B cell (primary cell): ENCODE data around the gene FBLN2. TPM values are rescaled to one million over a fixed set of nuclear protein-coding genes. Genes with fewer than 3 reads are reported as not detected.

ENCODE experiments used
- ATAC-seq: fragments of 200-7000 bp; cut with Tn5 transposase; one replicate; pipeline ENCODE4 v1.10.0; 2021; ENCODE audit warnings: low read depth, mild to moderate bottlenecking, moderate number of reproducible peaks, moderate library complexity
- CTCF ChIA-PET: fragments of 350-600 bp; sonication (Branson Sonifier 250); formaldehyde crosslinking; loops from one replicate; lab custom pipeline; 2021; ENCODE audit warnings: antibody characterized with exemption, inconsistent platforms; lab: Charles Lee
- POLR2A ChIA-PET: fragments of 350-600 bp; sonication (Branson Sonifier 250); formaldehyde crosslinking; loops from one replicate; lab custom pipeline; 2021; ENCODE audit warnings: antibody characterized with exemption; lab: Charles Lee
- DNase-seq: peaks from one replicate; pipeline ENCODE4 v3.0.0; 2013
- H2AFZ ChIP-seq: 2 replicates; pipeline ENCODE4 v1.6.1; 2012; ENCODE audit warnings: mild to moderate bottlenecking, low read depth, low read length; ENCODE audit not compliant: insufficient read depth, poor library complexity, severe bottlenecking
- H3K27ac ChIP-seq, 2 donors: 1 replicate in 1 of 2; 2 replicates in 1 of 2; pipeline ENCODE4 v1.5.1; 2012 to 2013; ENCODE audit warnings: low read length in 2 of 2, mild to moderate bottlenecking in 2 of 2, moderate library complexity in 1 of 2
- H3K27me3 ChIP-seq, 4 experiments: fragments of 200-600 bp in 1 of 4; sonication (generic) in 1 of 4; replicated peaks in 1 of 4; 1 replicate in 2 of 4; 2 replicates in 2 of 4; pipeline versions ENCODE4 v1.6.1 to v1.7.0; 2013 to 2016; ENCODE audit warnings: low read length in 3 of 4, mild to moderate bottlenecking in 2 of 4, mixed read lengths in 1 of 4, moderate library complexity in 1 of 4; ENCODE audit not compliant: insufficient read depth in 4 of 4, control insufficient read depth in 3 of 4; ENCODE audit errors: control extremely low read depth in 1 of 4
- H3K36me3 ChIP-seq, 2 experiments: replicated peaks in 1 of 2; 1 replicate in 1 of 2; 2 replicates in 1 of 2; pipeline versions ENCODE4 v1.6.1 to v1.7.1; 2013; ENCODE audit warnings: low read length in 1 of 2; ENCODE audit not compliant: insufficient read depth in 2 of 2, control insufficient read depth in 1 of 2; ENCODE audit errors: control extremely low read depth in 1 of 2, extremely low read depth in 1 of 2
- H3K4me1 ChIP-seq, 2 donors: fragments of 200-600 bp in 1 of 2; sonication (generic) in 1 of 2; 1 replicate in 1 of 2; 2 replicates in 1 of 2; pipeline versions ENCODE4 v1.5.1 to v1.6.1; 2013 to 2017; ENCODE audit warnings: low read length in 2 of 2; ENCODE audit not compliant: control insufficient read depth in 2 of 2, insufficient read depth in 2 of 2
- H3K4me2 ChIP-seq: replicated peaks from 2 replicates; pipeline ENCODE3; 2012; ENCODE audit warnings: mild to moderate bottlenecking, low read depth, low read length; ENCODE audit not compliant: poor library complexity, severe bottlenecking
- H3K4me3 ChIP-seq, 5 experiments: fragments of 200-600 bp in 1 of 5; sonication (generic) in 1 of 5; 1 replicate in 3 of 5; 2 replicates in 2 of 5; pipeline versions ENCODE4 v1.5.1 to v1.7.0; 2011 to 2016; ENCODE audit warnings: low read length in 4 of 5, mild to moderate bottlenecking in 4 of 5, low read depth in 2 of 5, control low read depth in 1 of 5, moderate library complexity in 1 of 5; ENCODE audit not compliant: insufficient read depth in 1 of 5; ENCODE audit errors: control extremely low read depth in 1 of 5, extremely low read depth in 1 of 5
- H3K79me2 ChIP-seq: fragments of 200-600 bp; sonication (generic); one replicate; pipeline ENCODE4 v1.6.0; 2016; ENCODE audit warnings: low read length; ENCODE audit not compliant: control insufficient read depth, insufficient read depth
- H3K9ac ChIP-seq: fragments of 200-600 bp; sonication (generic); 2 replicates; pipeline ENCODE4 v1.6.1; 2017; ENCODE audit warnings: mild to moderate bottlenecking, low read length, moderate library complexity
- H3K9me3 ChIP-seq, 3 donors: one replicate each; pipeline versions ENCODE4 v1.6.1 to v1.7.1; 2013; ENCODE audit warnings: low read length in 2 of 3; ENCODE audit not compliant: control insufficient read depth in 2 of 3, insufficient read depth in 1 of 3; ENCODE audit errors: control extremely low read depth in 1 of 3
- H4K20me1 ChIP-seq: 2 replicates; pipeline ENCODE4 v1.6.0; 2012; ENCODE audit warnings: mild to moderate bottlenecking, low read length; ENCODE audit not compliant: insufficient read depth, control insufficient read depth, poor library complexity, severe bottlenecking
- H3K27ac Mint-ChIP-seq: one replicate; pipeline ENCODE4 v1.8.0; 2021; ENCODE audit warnings: mixed read lengths
- H3K27me3 Mint-ChIP-seq: one replicate; pipeline ENCODE4 v1.8.0; 2021; ENCODE audit warnings: mixed read lengths
- H3K4me1 Mint-ChIP-seq: one replicate; pipeline ENCODE4 v1.8.0; 2021; ENCODE audit warnings: mixed read lengths
- H3K4me3 Mint-ChIP-seq: one replicate; pipeline ENCODE4 v1.8.0; 2021; ENCODE audit warnings: mixed read lengths
- H3K9me3 Mint-ChIP-seq: one replicate; pipeline ENCODE4 v1.8.0; 2022; ENCODE audit warnings: mixed read lengths; ENCODE audit not compliant: insufficient read depth
- CTCF ChIP-seq: fragments of 200-600 bp; IDR thresholded peaks from one replicate; pipeline ENCODE4 v1.8.0; 2022; ENCODE audit warnings: antibody characterized with exemption, mild to moderate bottlenecking
- WGBS: methylation state at CpG from one replicate; pipeline ENCODE4 v1.1.5; 2013; ENCODE audit warnings: missing lambda C conversion rate; ENCODE audit not compliant: insufficient coverage; 5-methylcytosine and 5-hydroxymethylcytosine counted together
- intact Hi-C: fragments of 100-400 bp; cut with micrococcal nuclease; formaldehyde crosslinking; loops from one replicate; pipeline ENCODE4 v1.10.0; 2022
- polyA plus RNA-seq: library from polyadenylated mRNA; depleted of rRNA; stranded (reverse); fragments of >200 nt; gene quantifications from 2 replicates; pipeline ENCODE4 v1.2.3, GENCODE V29; 2012
- total RNA-seq, 2 donors: library from RNA; stranded (reverse); fragments of 120-200 nt in 1 of 2; gene quantifications; 1 replicate in 1 of 2; 2 replicates in 1 of 2; pipeline versions ENCODE4 v1.2.3 to v1.2.4, GENCODE V29; 2013 to 2022

Gene FBLN2
- total and polyA plus RNA-seq, 2 donors (not counting 1 experiment from before 2014, with no cell fraction given), result 3.6 to 8.2 TPM

GRCh38 chr3:13645801-13646637 lies 97.1 kb downstream of the FBLN2 start:
- ATAC-seq, result no peak
- 74% methylated on average over 3 of the region's 9 CpGs for WGBS
- H3K27ac ChIP-seq, result no peak overlapping the region
- no peak overlapping the region for H3K9ac ChIP-seq
- H4K20me1 ChIP-seq, result no peaks in the 10 kb centered on the region
- H3K27me3 ChIP-seq, result peaks cover 0 to 29% (median 10%) of the 10 kb centered on the region in 4 experiments
- TF ChIP-seq CTCF, result no peak
- no peak overlapping the region for H3K4me3 Mint-ChIP-seq
- H3K9me3 Mint-ChIP-seq, result no peaks in the 10 kb centered on the region
- H3K27ac Mint-ChIP-seq, result no peak overlapping the region
- no peaks in the 10 kb centered on the region for H3K79me2 ChIP-seq
- H3K4me1 Mint-ChIP-seq, result peaks cover 19% of the 10 kb centered on the region
- H3K27me3 Mint-ChIP-seq, result peaks cover 45% of the 10 kb centered on the region
- H3K4me1 ChIP-seq, result peaks cover 17 to 20% of the 10 kb centered on the region in 2 donors
- CTCF ChIA-PET, result interaction anchor here (0.6 to 12.4 kb wide), 8 partner anchors 9 to 1378 kb away, joined by 3 to 286 read pairs (median 3); no protein-coding TSS in a partner anchor
- no peak overlapping the region for H3K4me3 ChIP-seq
- POLR2A ChIA-PET, result no interaction called here
- no peaks in the 10 kb centered on the region for H3K36me3 ChIP-seq
- no peak for DNase-seq
- H3K4me2 ChIP-seq, result no peak overlapping the region
- no peak overlapping the region for H2AFZ ChIP-seq
- intact Hi-C loops, result no loop called here
- H3K9me3 ChIP-seq, result peaks cover 0 to 4% (median 0%) of the 10 kb centered on the region in 3 donors
